Lower leg skin (tissue), 3 donors: ENCODE measurements around the gene PCCB.

Source experiments
- CTCF ChIP-seq, 3 donors: fragments of 450-650 bp; IDR thresholded peaks; one replicate each; pipeline ENCODE4 v1.5.1; 2016; ENCODE audit warnings: antibody characterized with exemption in 3 of 3, mild to moderate bottlenecking in 3 of 3, moderate library complexity in 2 of 3
- POLR2A ChIP-seq, 2 donors: fragments of 450-650 bp; IDR thresholded peaks; one replicate each; pipeline ENCODE4 v1.6.1; 2016 to 2017; ENCODE audit warnings: antibody characterized with exemption in 2 of 2, mild to moderate bottlenecking in 1 of 2, moderate library complexity in 1 of 2

DNA sequence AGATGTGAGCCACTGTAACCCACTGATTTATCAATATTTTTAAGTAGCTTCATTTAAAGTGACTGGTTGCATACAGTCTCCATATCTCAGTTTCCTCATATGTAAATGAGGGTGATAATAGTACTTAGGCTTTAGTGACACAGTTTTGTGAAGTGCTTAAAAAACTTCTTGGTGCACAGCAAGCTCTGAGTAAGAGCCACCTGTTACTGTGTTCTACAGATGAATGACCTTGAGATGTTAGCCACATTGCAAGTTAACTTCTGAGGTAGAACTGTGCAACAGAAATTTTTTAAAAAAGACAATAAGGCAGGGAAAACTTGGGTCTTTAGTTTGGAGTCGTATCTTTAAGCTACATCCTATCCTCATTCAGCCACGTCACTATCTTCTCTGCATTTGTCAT lies 43.1 kb downstream of the PCCB start:
- TF ChIP-seq CTCF (IDR thresholded peaks at IDR 0.05) (no peak), POLR2A (IDR thresholded peaks at IDR 0.05) (no peak)
